AG10803 (cell line): Measurements from ENCODE around the gene PRKCE.

Source experiments
- DNase-seq: peaks from one replicate; pipeline ENCODE4 v3.0.0; 2010; ENCODE audit warnings: low read depth
- H3K4me3 ChIP-seq: 2 replicates; pipeline ENCODE4 v1.5.1; 2011; ENCODE audit warnings: mild to moderate bottlenecking, low read length, control low read depth
- TF ChIP-seq, protein P1 (sequence below): conservative IDR thresholded peaks from 2 replicates; pipeline ENCODE4 v1.5.1; 2011; ENCODE audit warnings: mild to moderate bottlenecking, low read length, control low read depth, inconsistent platforms

PRKCE gene

DNA sequence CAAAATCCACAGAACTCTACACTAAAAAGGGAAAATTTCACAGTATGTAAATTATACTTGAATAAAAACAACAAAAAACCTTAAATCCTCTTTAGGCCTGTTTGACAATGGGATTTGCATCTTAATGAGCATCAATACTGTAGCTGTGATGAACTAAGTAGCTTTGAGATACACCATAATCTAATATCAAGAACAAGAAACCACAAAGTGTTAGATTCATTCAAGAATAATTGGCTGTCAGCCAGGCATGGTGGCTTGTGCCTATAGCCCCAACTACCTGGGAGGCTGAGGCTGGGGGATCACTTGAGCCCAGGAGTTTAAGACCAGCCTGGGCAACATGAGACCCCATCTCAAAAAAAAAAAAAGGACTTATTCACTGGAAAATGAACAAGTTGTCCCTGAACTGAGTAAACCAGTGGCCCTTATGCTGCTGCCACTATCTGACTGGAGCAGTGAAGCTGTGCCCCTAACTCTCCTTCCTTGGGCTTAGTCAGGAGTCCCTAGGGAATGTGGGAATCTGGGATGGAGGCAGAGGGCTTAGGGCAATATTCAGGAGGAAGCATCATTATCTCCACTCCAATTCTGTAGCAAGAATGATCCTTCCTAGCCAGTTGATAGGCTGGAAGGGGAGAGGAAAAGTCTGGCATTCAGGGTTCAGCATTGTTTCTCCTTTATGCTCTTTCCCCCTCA, 88.5 kb downstream of the PRKCE start:
- TF ChIP-seq, protein P1, sequence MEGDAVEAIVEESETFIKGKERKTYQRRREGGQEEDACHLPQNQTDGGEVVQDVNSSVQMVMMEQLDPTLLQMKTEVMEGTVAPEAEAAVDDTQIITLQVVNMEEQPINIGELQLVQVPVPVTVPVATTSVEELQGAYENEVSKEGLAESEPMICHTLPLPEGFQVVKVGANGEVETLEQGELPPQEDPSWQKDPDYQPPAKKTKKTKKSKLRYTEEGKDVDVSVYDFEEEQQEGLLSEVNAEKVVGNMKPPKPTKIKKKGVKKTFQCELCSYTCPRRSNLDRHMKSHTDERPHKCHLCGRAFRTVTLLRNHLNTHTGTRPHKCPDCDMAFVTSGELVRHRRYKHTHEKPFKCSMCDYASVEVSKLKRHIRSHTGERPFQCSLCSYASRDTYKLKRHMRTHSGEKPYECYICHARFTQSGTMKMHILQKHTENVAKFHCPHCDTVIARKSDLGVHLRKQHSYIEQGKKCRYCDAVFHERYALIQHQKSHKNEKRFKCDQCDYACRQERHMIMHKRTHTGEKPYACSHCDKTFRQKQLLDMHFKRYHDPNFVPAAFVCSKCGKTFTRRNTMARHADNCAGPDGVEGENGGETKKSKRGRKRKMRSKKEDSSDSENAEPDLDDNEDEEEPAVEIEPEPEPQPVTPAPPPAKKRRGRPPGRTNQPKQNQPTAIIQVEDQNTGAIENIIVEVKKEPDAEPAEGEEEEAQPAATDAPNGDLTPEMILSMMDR = no peak
- DNase-seq = no peak
- no peak overlapping the region for H3K4me3 ChIP-seq

DNA sequence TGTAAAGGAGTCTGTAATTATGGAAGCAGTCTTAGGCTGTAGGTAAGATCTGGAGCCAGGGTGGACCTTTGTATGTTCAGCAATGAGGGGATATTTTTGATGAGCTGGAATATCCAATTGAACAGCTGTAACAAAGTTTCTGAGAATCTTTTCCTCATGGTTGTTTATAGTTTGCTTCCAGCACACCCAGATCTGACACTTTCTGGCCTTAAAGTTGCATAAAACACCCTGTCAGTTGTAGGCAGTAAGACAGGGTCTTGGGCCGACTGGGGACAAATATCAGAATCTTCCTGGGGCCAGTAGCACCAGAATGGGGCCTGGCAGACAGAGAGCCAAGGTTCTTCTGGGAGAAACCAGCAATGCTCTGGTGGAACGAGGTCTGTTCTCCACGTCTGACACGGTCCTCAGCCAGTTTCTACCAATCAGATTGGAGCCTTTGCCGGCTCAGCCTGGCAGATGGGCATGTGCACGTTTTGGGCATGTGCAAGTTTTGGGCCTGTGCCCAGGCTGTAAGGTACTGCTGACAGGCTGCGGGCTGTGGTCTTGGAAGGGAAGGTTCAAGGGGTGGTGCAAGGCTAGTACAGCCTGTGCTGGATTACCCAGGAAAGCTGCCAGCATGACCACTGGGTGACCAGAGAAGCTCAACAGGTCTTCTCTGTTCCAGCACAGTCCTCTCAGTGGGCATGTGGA, 89.8 kb downstream of the PRKCE start:
- TF ChIP-seq, protein P1 = no peak
- no peak overlapping the region for H3K4me3 ChIP-seq
- DNase-seq = peak; percentile 73

DNA sequence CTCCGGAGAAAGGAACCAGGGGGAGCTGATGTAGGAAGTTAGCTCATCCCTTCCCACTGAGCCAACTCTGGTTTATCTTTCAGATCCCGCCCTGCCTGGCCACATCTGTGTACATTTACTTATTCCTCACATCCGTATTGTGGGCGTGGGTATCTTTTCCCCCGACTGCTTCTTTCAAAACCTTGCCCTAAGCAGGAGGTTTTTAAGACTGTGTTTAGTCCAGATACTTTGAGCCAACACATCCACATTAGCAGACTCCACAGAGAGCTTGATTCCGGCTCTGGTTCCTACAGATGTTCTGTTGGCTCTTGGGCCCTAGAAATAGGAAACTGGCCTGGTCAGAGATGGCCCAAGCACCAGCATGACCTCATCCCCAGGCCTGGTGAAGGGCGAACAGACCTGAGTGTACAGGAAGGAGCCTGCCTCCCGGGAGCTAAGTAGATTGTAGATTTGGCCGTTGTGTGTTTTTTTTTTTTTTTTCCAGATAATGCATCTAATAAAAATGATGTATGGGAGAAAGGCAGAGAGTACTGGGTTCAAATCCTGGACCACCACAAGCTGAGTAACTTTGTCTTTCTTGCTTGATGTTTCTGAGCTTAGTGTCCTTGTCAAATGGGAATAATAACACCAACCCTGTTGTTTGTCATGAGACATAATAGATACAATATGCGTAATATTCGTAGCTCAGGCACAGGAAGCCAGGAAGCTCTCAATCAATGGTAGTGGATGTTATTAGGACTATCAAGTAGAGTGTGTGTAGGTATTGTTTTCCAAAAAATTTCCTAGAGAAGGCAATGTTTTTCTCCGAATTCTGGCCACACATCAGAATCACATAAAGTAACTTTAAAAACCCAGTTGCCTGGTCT, 92.3 kb downstream of the PRKCE start:
- DNase-seq = peak; percentile 77
- H3K4me3 ChIP-seq = no peak overlapping the region
- TF ChIP-seq, protein P1 = 0 out of 2 replicates have a peak, but pooled peaks have one; percentile 13

GRCh38 chr2:45745231-45745630, 93.8 kb downstream of the PRKCE start:
- TF ChIP-seq, protein P1 = no peak
- peak overlapping the region; percentile 7 for H3K4me3 ChIP-seq
- no peak for DNase-seq

- TF ChIP-seq, protein P1 = no peak
- peak; percentile 83 for DNase-seq
- H3K4me3 ChIP-seq = no peak overlapping the region
Measured at GRCh38 chr2:45746888-45747287, 95.4 kb downstream of the PRKCE start.

GRCh38 chr2:45747363-45747762, 95.9 kb downstream of the PRKCE start:
- no peak for DNase-seq
- TF ChIP-seq, protein P1 = no peak
- H3K4me3 ChIP-seq = no peak overlapping the region
